NK-92 (cell line): ENCODE results near the gene ZCRB1.
"Not testable (repeated sequence)": the region's sequence is repeated elsewhere in the genome, so short reads cannot be mapped to it uniquely, and the experiment has no call there.

ENCODE experiments used
- DNase-seq: peaks from one replicate; lab custom pipeline; 2025; ENCODE audit not compliant: unreplicated experiment; lab: John Stamatoyannopoulos, UW

The ZCRB1 gene

DNA sequence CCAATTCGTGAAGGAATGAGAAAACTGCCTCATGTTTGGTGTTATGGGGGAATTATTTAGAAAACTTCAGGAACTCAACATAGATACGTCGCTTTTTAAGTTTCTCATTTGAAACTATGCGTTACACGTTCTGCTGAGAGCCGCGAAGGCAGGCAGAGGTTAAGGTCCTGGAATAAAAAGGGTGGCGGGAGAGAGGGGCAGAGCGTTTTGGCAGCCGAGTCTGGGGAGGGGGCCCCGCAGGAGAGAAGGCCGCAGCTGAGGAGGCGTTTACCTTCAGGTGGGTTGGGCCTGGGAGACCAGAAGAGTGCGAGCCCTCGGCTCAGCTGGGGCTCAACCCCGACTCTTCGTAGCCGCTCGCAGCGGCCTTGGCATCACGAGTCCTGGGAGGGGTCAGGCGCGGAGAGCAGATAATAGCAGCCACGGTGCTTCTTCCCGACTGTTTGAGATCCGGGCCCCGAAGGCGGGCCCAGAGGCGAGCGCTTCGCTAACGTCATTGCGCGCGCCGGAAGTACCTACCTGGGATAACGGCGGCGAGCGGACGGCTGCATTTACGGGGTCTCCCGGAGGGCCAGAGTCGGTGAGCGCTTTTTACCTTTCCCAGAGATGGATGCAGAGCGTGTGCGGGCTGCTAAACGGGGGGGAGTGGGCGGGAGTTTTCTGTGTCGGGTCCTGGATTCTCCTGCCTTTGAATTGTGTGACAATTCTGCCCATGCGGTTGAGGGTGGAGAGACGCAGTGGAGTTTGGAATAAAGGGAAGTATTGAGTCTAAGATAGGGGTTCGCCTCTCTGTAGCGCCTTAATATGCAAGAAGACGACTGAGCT is at the start of gene ZCRB1, which contains the start of gene PPHLN1:
ZCRB1 (minus strand) TSS at position 442 of the 822 bp plus-strand sequence. CDS start 1,992 bp downstream, outside the sequence.
PPHLN1 (plus strand) TSS at position 515 of the 822 bp plus-strand sequence. CDS start 9,736 bp downstream, outside the sequence.
- no peak for DNase-seq

DNA sequence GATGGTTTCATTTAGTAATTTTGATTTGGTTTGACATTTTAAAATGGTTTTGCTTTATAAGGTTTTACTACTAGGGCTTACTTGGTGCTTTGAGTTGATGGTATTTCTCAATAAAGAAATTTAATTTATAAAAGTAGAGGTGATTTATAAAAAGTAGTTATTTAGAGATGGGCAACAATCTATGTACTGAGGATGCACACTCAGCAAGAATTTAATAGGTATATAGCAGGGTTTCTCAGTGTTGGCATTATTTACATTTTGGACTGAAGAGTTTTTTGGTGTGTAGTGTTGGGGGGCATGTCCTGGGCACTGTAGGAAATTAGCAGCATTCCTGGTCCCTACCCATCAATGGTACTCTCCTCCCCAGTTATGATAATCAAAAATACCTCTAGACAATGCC is 47.8 kb upstream of the ZCRB1 start:
- no peak for DNase-seq

DNA sequence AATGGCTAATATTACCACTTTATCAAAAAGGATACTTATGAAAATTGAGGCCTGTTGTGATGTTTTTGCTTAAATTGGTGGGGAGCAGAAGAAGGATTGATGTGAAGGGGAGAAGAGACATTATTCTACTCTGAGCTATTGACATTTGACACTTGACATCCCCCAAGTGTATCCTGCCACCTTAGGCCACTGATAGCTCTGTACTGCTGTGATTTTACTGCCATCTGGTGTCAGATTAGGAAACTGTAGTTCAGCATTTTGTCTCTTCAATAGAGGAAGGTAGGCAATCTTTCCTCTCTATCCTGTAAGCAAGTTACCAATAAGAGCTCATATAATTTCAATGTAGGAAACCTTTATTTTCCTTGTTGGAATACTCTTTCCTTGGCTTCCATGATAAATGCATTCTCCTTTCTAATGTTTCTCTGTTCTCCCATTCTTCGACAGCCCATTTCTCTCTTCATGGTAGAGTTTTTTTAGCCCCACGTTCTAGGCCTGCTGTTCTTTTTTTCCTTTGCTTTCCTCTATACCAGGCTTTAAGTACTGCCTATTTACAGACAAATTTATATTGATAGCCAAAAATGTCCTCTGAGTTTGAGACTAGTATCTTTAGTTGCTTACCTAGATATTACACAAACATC is 46.4 kb upstream of the ZCRB1 start:
- no peak for DNase-seq

DNA sequence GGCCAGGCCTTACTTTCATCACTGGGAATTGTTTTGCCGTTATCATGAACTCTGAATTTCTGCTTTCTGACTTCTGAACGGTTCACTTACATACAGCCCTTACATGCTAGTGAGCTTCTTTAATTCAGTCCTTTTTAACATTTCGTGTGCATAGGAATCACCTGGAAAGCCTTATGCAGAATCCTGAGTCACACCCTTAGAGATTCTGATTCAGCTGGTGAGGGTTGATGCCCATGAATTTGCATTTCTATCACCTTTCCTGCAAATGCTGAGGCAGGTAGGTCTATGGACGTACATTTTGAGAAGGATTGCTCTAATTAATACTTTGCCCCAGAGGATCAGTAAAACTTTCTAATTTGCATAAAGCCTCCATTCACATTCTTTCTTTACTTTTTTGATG is 44.1 kb upstream of the ZCRB1 start:
- no peak for DNase-seq

- DNase-seq: no peak
These were observed 39.6 kb upstream of the ZCRB1 start for GRCh38 chr12:42365486-42365885.

DNA sequence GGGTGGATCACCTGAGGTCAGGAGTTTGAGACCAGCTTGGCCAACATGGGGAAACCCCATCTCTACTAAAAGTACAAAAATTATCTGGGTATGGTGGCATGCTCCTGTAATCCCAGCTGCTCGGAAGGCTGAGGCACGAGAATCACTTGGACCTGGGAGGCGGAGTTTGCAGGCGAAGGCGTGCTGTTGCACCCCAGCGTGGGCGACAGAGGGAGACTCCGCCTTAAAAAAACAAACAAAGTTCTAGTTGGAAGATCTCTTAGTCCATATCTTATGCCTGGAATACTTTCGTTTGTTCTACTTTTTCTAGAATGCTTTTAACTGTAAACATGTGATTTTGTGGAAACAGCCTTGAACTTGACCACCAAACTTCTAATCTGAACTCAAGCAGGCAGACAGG is 38.8 kb upstream of the ZCRB1 start:
- DNase-seq: no peak

DNA sequence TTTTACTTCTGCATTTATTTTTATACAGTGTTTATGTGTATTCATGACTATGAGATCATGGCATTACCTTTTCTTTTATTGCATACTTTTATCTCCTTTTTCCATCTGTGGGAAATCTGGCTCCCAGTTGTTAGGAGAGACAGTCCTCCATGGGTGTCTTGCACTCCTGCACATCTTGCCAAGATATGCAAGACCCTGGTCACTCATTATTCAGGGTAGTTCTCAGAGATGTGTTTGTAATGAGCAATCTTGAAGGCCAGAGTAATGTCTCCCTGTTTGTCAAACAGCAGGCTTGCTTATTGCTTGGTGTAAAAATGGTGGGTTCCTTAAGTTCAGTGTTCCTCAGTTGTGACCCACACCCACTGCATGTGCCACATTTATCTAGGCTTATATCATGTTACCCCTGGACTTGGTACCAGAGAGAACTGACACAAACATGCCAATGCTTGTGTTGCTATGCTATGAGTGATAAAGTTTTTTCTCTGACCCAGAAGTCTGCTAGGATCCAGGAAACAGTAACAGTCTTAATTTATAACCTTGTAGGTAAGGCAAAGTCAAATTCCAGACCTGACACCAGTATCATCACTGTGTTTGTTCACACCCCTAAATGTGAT is 36.9 kb upstream of the ZCRB1 start:
- DNase-seq: no peak

DNA sequence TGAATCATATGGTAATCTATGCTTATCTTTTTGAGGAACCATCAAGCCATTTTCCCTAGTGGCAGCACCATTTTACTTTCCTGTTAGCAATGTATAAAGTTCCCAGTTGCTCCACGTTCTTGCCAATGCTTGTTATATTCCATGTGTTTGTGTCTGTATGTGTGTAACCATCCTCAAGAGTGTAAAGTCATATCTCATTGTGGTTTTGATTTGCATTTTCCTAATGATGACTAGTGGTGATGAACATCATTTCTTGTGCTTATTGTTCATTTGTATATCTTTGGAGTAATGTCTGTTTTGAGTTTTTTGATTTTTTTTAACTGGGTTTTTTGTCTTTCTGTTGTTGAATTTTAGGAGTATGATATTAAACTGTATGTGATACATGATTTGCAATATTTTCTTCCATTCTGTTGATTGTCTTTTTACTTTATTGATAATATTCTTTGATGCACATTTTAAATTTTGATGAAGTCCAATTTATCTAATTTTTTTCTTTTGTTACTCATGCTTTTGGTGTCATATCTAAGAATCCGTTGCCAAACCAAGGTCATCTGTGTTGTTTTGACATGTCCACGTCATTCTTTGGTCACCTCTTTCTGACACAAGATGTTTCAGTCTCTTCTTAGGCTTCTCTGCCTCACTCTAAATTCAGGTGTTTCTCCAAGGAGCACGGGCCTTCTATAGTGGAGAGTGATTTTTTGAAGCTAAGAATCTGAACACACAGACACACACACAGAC is 36.2 kb upstream of the ZCRB1 start:
- no peak for DNase-seq

DNA sequence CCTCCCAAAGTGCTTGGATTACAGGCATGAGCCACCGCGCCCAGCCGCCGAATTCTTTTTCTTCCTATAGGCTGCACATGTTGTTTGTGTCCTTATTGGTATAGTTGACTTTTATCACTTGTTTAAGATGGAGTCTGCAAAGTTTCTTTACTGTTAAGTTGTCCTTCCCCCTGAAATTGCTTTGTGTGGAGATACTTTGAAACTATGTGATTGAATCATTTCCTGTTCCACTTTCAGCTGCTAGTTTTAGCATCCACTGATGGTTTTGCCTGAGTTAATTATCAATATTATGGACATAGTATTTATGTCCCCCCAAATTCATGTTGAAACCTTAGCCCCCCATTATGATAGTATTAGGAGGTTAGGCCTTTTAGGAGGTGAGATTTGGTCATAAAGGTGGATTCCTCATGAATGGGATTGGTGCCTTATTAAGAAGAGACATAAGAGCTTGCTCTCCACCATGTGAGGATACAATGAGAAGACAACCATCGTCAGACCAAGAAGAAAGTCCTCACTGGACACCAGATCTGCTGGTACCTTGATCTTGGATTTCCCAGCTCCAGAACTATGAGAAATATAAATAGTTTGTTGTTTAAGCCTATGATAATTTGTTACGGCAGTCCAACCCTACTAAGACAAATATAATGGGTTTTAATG is 35.0 kb upstream of the ZCRB1 start:
- no peak for DNase-seq

DNA sequence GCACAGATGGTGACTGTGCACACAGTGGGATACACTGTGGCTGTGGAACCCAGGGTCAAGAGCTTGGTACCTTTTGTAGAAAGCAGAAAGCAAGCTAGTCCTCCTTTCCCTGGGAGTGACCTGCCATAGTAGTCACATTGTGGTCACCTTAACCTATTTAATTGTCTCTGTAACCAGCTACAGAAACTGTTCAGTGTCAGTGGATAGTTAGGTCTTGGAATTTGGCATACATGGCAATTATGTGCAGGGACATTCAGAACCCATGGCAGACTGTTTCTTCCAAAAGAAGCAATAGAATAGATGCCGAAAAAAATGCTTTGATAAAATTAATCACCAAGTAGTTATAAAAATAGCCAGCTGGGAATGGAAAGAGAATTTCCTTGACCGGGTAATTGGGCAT is 30.4 kb upstream of the ZCRB1 start:
- DNase-seq: no peak

GRCh38 chr12:42350021-42350407 is 24.1 kb upstream of the ZCRB1 start:
- not testable (repeated sequence) for DNase-seq

GRCh38 chr12:42349119-42350020 is 23.5 kb upstream of the ZCRB1 start:
- DNase-seq: not testable (repeated sequence)

- DNase-seq: no peak
These were observed 20.6 kb upstream of the ZCRB1 start for GRCh38 chr12:42346403-42347002.

- DNase-seq: no peak
These were observed 17.8 kb upstream of the ZCRB1 start for GRCh38 chr12:42343721-42344120.

- DNase-seq: no peak
These were observed 16.1 kb upstream of the ZCRB1 start for GRCh38 chr12:42342028-42342427.

DNA sequence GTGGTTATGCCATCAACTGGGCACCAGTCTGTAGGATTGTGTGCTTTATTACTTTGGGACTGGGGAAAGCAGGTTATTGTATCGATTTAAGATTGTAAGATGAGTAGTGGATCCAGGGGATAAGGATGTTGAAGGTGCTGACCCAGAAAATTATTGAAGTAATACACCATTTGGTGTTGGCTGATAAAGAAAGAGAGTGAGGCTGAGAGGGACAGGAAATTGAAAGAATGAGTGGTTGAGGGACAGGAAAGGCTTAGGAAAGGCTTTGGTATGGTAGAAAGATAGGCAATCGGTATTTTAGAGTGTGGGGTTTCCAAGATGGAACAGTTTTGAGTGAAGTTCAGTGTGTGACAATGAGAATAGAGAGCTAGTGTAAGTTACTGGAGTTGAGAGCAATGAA is 12.4 kb upstream of the ZCRB1 start:
- no peak for DNase-seq

DNA sequence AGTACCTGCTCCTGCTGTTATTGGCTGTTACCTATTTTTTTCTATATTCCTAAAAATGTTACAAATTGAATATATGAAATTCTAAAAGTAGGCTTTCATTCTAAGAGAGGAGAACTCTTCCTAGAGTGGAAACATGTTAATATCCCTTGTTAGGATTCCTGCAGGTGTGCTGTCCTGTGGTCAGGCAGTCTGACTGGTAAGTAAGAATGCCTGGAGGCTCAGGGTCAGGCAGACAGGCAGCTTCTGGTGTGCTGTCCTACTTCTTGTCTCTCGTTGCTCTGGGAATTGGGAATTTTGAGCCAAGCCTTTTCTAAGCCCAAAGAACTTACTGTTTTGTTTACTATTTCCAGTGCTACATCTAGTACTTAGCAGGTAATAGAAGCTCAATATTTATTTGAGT is 10.4 kb upstream of the ZCRB1 start:
- no peak for DNase-seq

GRCh38 chr12:42332301-42333285 is 6.7 kb upstream of the ZCRB1 start:
- DNase-seq: no peak
